Neutrophil (primary cell): ENCODE measurements around the gene ABCG4.
A peak's percentile ranks its signal among the peaks of the same experiment; 100 is the strongest.

Source experiments
- H3K27ac ChIP-seq: fragments of 200-600 bp; sonication (generic); 2 replicates; pipeline ENCODE4 v1.5.1; 2016; ENCODE audit warnings: mild to moderate bottlenecking, moderate library complexity
- H3K27me3 ChIP-seq: fragments of 200-600 bp; sonication (generic); 2 replicates; pipeline ENCODE4 v1.6.0; 2016; ENCODE audit warnings: mild to moderate bottlenecking
- H3K36me3 ChIP-seq: fragments of 200-600 bp; sonication (generic); 2 replicates; pipeline ENCODE4 v1.5.1; 2017
- H3K4me1 ChIP-seq, 2 experiments: fragments of 200-600 bp in 1 of 2; sonication (generic) in 1 of 2; 1 replicate in 1 of 2; 2 replicates in 1 of 2; pipeline versions ENCODE4 v1.5.1 to v1.6.1; 2013 to 2016; ENCODE audit warnings: low read depth in 1 of 2, low read length in 1 of 2, mild to moderate bottlenecking in 1 of 2, moderate library complexity in 1 of 2; ENCODE audit not compliant: control insufficient read depth in 1 of 2, insufficient read depth in 1 of 2
- H3K4me3 ChIP-seq, 2 experiments: fragments of 200-600 bp in 1 of 2; sonication (generic) in 1 of 2; 1 replicate in 1 of 2; 2 replicates in 1 of 2; pipeline ENCODE4 v1.5.1; 2013 to 2016; ENCODE audit warnings: low read depth in 1 of 2, low read length in 1 of 2, mild to moderate bottlenecking in 1 of 2, moderate library complexity in 1 of 2
- H3K9me3 ChIP-seq: fragments of 200-600 bp; sonication (generic); 2 replicates; pipeline ENCODE4 v1.5.1; 2016
- TF ChIP-seq, protein P1 (sequence below): fragments of 200-600 bp; sonication (generic); IDR thresholded peaks from 2 replicates; pipeline ENCODE4 v1.5.1; 2016; ENCODE audit warnings: antibody characterized with exemption

ABCG4 gene

DNA sequence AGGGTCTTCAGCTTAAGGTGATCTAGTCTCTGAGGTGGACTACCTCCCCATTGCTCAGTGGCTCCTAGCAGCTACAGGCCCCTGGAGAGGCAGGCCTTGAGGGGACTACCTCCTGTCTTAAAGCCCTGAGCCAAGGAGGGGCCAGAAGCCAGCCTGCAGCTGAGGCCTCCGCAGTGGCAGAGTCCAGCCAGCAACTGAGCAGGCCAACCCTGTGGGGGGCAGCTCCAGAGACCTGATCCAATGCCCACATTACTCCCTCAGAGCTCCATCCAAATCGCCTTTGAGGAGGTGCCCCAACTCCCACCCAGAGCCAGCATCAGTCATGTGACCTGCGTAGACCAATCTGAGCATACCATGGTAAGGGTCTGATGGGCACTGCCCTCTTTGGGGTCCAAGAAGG lies 39.0 kb upstream of the ABCG4 start:
- H3K9me3 ChIP-seq, result no peaks in the 10 kb centered on the region
- peaks cover 45% of the 10 kb centered on the region for H3K36me3 ChIP-seq
- no peaks in the 10 kb centered on the region for H3K27me3 ChIP-seq
- peaks cover 41 to 56% of the 10 kb centered on the region in 2 experiments for H3K4me1 ChIP-seq
- no peak overlapping the region for H3K4me3 ChIP-seq
- H3K27ac ChIP-seq, result peak overlapping the region; percentile 98
- TF ChIP-seq, protein P1, sequence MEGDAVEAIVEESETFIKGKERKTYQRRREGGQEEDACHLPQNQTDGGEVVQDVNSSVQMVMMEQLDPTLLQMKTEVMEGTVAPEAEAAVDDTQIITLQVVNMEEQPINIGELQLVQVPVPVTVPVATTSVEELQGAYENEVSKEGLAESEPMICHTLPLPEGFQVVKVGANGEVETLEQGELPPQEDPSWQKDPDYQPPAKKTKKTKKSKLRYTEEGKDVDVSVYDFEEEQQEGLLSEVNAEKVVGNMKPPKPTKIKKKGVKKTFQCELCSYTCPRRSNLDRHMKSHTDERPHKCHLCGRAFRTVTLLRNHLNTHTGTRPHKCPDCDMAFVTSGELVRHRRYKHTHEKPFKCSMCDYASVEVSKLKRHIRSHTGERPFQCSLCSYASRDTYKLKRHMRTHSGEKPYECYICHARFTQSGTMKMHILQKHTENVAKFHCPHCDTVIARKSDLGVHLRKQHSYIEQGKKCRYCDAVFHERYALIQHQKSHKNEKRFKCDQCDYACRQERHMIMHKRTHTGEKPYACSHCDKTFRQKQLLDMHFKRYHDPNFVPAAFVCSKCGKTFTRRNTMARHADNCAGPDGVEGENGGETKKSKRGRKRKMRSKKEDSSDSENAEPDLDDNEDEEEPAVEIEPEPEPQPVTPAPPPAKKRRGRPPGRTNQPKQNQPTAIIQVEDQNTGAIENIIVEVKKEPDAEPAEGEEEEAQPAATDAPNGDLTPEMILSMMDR, result no peak

DNA sequence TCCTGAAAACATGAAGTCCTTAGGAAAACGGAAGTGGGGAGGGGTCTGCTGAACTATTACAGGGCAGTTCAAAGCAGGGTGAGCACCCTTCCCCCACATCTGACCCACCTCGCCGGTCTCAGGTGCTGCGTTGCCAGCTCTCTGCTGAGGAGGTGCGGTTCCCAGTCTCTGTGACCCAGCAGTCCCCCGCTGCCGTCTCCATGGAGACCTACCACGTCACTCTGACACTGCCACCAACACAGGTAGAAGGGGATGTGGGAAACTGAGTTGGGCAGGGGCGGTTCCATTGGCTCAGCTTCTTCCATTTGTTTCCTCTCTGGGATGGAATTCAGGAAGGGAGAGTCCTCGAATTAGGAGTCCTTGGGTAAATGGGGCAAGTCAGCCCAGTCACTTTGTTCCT lies 38.4 kb upstream of the ABCG4 start:
- peak overlapping the region; percentile 98 for H3K27ac ChIP-seq
- peaks cover 46% of the 10 kb centered on the region for H3K36me3 ChIP-seq
- peaks cover 45 to 61% of the 10 kb centered on the region in 2 experiments for H3K4me1 ChIP-seq
- TF ChIP-seq, protein P1, result no peak
- no peaks in the 10 kb centered on the region for H3K27me3 ChIP-seq
- no peak overlapping the region for H3K4me3 ChIP-seq
- H3K9me3 ChIP-seq, result no peaks in the 10 kb centered on the region

DNA sequence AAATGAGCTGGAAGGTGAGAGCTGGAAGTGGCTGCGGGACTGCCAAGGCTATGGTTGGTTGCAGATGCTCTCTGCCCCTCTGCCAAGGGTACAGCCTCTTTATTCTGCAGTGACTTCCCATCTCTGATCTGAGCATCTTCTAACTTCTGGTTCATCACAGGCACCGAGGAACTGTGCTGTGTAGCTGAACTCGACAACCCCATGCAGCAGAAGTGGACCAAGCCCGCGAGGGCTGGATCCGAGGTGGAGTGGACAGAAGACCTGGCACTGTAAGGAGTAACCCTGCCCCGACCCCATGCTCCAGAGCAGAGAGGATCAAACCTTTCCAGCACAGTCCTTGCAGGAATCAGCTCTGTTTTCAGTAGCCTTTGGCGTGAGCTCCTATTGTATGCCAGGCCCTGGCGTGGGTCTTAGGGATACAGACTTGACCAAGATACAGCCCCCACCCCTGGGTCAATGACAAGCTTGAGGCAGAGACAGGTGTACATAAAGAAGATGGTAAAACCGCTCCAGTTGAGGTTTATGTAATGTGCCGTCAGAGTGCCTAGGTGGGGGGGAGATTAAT lies 37.4 kb upstream of the ABCG4 start:
- H3K27me3 ChIP-seq, result no peaks in the 10 kb centered on the region
- H3K4me1 ChIP-seq, result peaks cover 44 to 62% of the 10 kb centered on the region in 2 experiments
- peaks cover 52% of the 10 kb centered on the region for H3K36me3 ChIP-seq
- TF ChIP-seq, protein P1, result no peak
- no peak overlapping the region for H3K4me3 ChIP-seq
- H3K27ac ChIP-seq, result peak overlapping the region; percentile 98
- H3K9me3 ChIP-seq, result no peaks in the 10 kb centered on the region

DNA sequence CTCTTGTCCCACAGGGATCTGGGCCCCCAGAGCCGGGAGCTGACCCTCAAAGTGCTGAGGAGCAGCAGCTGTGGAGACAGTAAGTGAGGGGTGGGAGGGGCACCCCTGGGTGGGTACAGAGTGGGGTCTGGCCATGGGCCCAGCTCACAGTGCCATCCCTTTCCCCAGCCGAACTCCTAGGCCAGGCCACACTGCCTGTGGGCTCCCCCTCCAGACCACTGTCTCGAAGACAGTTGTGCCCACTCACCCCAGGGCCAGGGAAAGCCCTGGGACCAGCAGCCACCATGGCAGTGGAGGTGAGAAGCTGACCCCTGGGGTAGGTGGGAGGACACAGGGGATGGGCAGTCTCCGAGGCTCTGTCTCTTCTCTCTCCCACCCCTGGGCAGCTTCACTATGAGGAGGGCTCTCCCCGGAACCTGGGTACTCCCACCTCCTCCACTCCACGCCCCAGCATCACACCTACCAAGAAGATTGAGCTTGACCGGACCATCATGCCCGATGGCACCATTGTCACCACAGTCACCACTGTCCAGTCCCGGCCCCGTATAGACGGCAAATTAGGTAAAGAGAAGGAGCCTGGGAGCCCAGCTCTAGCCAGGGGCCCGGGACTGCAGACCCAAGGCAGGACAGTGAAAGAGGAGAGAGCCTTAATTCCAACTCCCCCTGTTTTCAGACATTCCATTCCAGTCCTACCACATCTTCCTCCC lies 36.4 kb upstream of the ABCG4 start:
- peaks cover 58% of the 10 kb centered on the region for H3K36me3 ChIP-seq
- H3K4me1 ChIP-seq, result peaks cover 49 to 63% of the 10 kb centered on the region in 2 experiments
- no peaks in the 10 kb centered on the region for H3K9me3 ChIP-seq
- no peaks in the 10 kb centered on the region for H3K27me3 ChIP-seq
- H3K27ac ChIP-seq, result no peak overlapping the region
- H3K4me3 ChIP-seq, result no peak overlapping the region
- TF ChIP-seq, protein P1, result no peak

DNA sequence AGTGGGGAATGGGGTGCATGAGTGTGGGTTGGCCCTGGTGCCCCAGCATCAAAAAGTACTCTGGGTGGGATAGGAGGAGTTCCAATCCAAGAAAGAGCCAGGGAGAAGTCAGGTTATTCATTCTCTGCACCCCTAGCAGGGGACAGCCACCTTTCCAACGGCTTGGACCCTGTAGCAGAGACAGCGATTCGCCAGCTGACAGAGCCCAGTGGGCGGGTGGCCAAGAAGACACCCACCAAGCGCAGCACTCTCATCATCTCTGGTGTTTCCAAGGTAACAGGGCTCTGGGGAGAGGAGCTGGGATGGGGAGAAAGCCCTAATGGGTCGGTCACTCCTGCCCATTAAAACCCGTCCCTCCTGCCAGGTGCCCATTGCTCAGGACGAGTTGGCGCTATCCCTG lies 35.1 kb upstream of the ABCG4 start:
- TF ChIP-seq, protein P1, result no peak
- peaks cover 43 to 56% of the 10 kb centered on the region in 2 experiments for H3K4me1 ChIP-seq
- no peak overlapping the region for H3K4me3 ChIP-seq
- H3K36me3 ChIP-seq, result peaks cover 58% of the 10 kb centered on the region
- H3K27ac ChIP-seq, result peak overlapping the region; percentile 17
- no peaks in the 10 kb centered on the region for H3K27me3 ChIP-seq
- H3K9me3 ChIP-seq, result no peaks in the 10 kb centered on the region
